K562 (cell line): Measurements from ENCODE around the gene FBXO15. TPM values are rescaled to one million over a fixed set of nuclear protein-coding genes. Genes with fewer than 3 reads are reported as not detected.
A peak's percentile ranks its signal among the peaks of the same experiment; 100 is the strongest.

Source experiments
- ADNP ChIP-seq: fragments of 200-800 bp; sonication (Bioruptor generic); IDR thresholded peaks from 2 replicates; pipeline ENCODE4 v1.6.1; 2016; ENCODE audit warnings: missing genetic modification characterization, missing compliant biosample characterization
- CREBBP ChIP-seq: IDR thresholded peaks from one replicate; pipeline ENCODE4 v1.6.1; 2012; ENCODE audit warnings: low read depth, mild to moderate bottlenecking, control low read depth, inconsistent platforms, low read length
- CREM ChIP-seq: IDR thresholded peaks from 2 replicates; pipeline ENCODE4 v1.6.1; 2014; ENCODE audit warnings: antibody characterized with exemption, low read depth
- DDX20 ChIP-seq: fragments of 450-650 bp; IDR thresholded peaks from 2 replicates; pipeline ENCODE4 v1.6.1; 2016; ENCODE audit warnings: missing genetic modification characterization, low read depth, mild to moderate bottlenecking, missing compliant biosample characterization, moderate library complexity
- L3MBTL2 ChIP-seq: fragments of 450-650 bp; IDR thresholded peaks from 2 replicates; pipeline ENCODE4 v1.6.1; 2016; ENCODE audit warnings: mild to moderate bottlenecking, moderate library complexity
- NR3C1 ChIP-seq: sonication (generic); formaldehyde crosslinking; IDR thresholded peaks from 2 replicates; pipeline ENCODE4 v1.8.1; 2022; ENCODE audit warnings: missing genetic modification reagents
- PRPF4 ChIP-seq: fragments of 200-400 bp; formaldehyde crosslinking; IDR thresholded peaks from one replicate; pipeline ENCODE4 v1.6.1; 2017; ENCODE audit warnings: low read length, low read depth, mild to moderate bottlenecking; ENCODE audit not compliant: insufficient read depth, poor library complexity, severe bottlenecking
- SIN3A ChIP-seq, 2 experiments: fragments of 150-350 bp in 1 of 2; IDR thresholded peaks; 2 replicates each; pipeline ENCODE4 v1.6.1; 2011 to 2016; ENCODE audit warnings: borderline replicate concordance in 2 of 2, low read depth in 2 of 2, low read length in 2 of 2, mild to moderate bottlenecking in 2 of 2, moderate library complexity in 2 of 2; ENCODE audit not compliant: control insufficient read depth in 1 of 2
- TAF15 ChIP-seq: fragments of 200-400 bp; formaldehyde crosslinking; IDR thresholded peaks from 2 replicates; pipeline ENCODE4 v1.6.1; 2017; ENCODE audit warnings: mild to moderate bottlenecking, low read depth, low read length, moderate library complexity
- ZNF561 ChIP-seq: fragments of 450-650 bp; formaldehyde crosslinking; conservative IDR thresholded peaks from 2 replicates; pipeline ENCODE4 v1.4.0; 2020; ENCODE audit warnings: mild to moderate bottlenecking, moderate library complexity
- ZNF639 ChIP-seq, 2 experiments: fragments of 200-800 bp in 1 of 2; sonication (Bioruptor generic) in 1 of 2; sonication (generic) in 1 of 2; formaldehyde crosslinking in 1 of 2; IDR thresholded peaks in 1 of 2; conservative IDR thresholded peaks in 1 of 2; 2 replicates each; pipeline versions ENCODE4 v1.5.0 to v1.6.1; 2016 to 2020; ENCODE audit warnings: missing compliant biosample characterization in 1 of 2, missing genetic modification characterization in 1 of 2, missing genetic modification reagents in 1 of 2
- polyA plus RNA-seq, 8 experiments: library from polyadenylated mRNA; depleted of rRNA in 4 of 8; stranded (reverse) in 5 of 8; unstranded in 3 of 8; fragments of >200 nt; fragmentation: Nextera tagmentation in 2 of 8; fragmentation: Illumina TruSeq in 1 of 8; extraction: Ambion mirVana in 2 of 8; extraction: Trizol in 1 of 8; gene quantifications; 2 replicates each; pipeline versions ENCODE4 v1.2.1 to v1.2.3, GENCODE V29; 2011 to 2014; ENCODE audit warnings: inconsistent platforms in 1 of 8, missing spikeins in 1 of 8
- total RNA-seq, 7 experiments: library from RNA; depleted of rRNA in 6 of 7; stranded (reverse); fragments of >200 nt in 6 of 7; fragmentation: Illumina TruSeq in 2 of 7; extraction: Trizol in 2 of 7; gene quantifications; 2 replicates each; pipeline versions ENCODE4 v1.2.1 to v1.2.3, GENCODE V29; 2011 to 2021; ENCODE audit warnings: low replicate concordance in 1 of 7

Gene FBXO15
- total and polyA plus RNA-seq, 9 of the 15 experiments (the other 6 are each of a cell fraction or from before 2014, with no cell fraction given) = 0.07 to 0.43 (median 0.27) TPM; not detected in 1

- no peak for TF ChIP-seq TAF15
- TF ChIP-seq SIN3A (IDR thresholded peaks at IDR 0.05; ENCODE audit: borderline replicate concordance in 2 of 2, control insufficient read depth in 1 of 2, low read depth in 2 of 2, low read length in 2 of 2) = no peak
- TF ChIP-seq CREM = peak; percentile 55
- TF ChIP-seq DDX20 (tag) = no peak
- no peak for TF ChIP-seq CREBBP
- no peak for TF ChIP-seq ADNP (tag)
- no peak for TF ChIP-seq NR3C1
- TF ChIP-seq PRPF4 = no peak
- TF ChIP-seq L3MBTL2 = peak; percentile 39; the same call in 1 of the 2 replicates
- TF ChIP-seq ZNF639 (CRISPR knock-in tag; conservative IDR thresholded peaks at IDR 0.05 in 1 of 2, IDR thresholded peaks at IDR 0.05 in 1 of 2) = no peak
- no peak for TF ChIP-seq ZNF561 (CRISPR knock-in tag)
Observed at GRCh38 chr18:74186661-74187060, 39.0 kb upstream of the FBXO15 start (continued).
